Fibroblast of lung (primary cell): ENCODE measurements around the gene NKD2. TPM values are rescaled to one million over a fixed set of nuclear protein-coding genes. Genes with fewer than 3 reads are reported as not detected.

Experiments used
- DNase-seq, 2 donors: peaks; one replicate each; pipeline versions ENCODE4 v3.0.0 to v3.0.0-alpha.2; 2010; ENCODE audit warnings: low read depth in 2 of 2
- H2AFZ ChIP-seq: 2 replicates; pipeline ENCODE4 v1.5.1; 2012; ENCODE audit warnings: low read length, control low read depth, inconsistent platforms
- H3K27ac ChIP-seq: 2 replicates; pipeline ENCODE4 v1.5.1; 2011; ENCODE audit warnings: low read length, control low read depth; ENCODE audit not compliant: insufficient read depth
- H3K27me3 ChIP-seq: 2 replicates; pipeline ENCODE4 v1.5.1; 2011; ENCODE audit warnings: mild to moderate bottlenecking, low read length; ENCODE audit not compliant: control insufficient read depth, insufficient read depth
- H3K36me3 ChIP-seq: 2 replicates; pipeline ENCODE4 v1.5.1; 2011; ENCODE audit warnings: low read length; ENCODE audit not compliant: control insufficient read depth, insufficient read depth
- H3K4me1 ChIP-seq: 2 replicates; pipeline ENCODE4 v1.5.1; 2011; ENCODE audit warnings: low read length; ENCODE audit not compliant: control insufficient read depth, insufficient read depth; ENCODE audit errors: extremely low read depth
- H3K4me2 ChIP-seq: 2 replicates; pipeline ENCODE4 v1.5.1; 2011; ENCODE audit warnings: low read length, control low read depth; ENCODE audit not compliant: insufficient read depth; ENCODE audit errors: extremely low read depth
- H3K4me3 ChIP-seq, 4 experiments: fragments of 200-600 bp in 1 of 4; sonication (generic) in 1 of 4; replicated peaks in 1 of 4; 2 replicates each; pipeline ENCODE4 v1.5.1; 2011 to 2016; ENCODE audit warnings: low read length in 4 of 4, low read depth in 3 of 4, mild to moderate bottlenecking in 3 of 4, control low read depth in 2 of 4, inconsistent platforms in 1 of 4, mixed read lengths in 1 of 4; ENCODE audit not compliant: insufficient read depth in 1 of 4; ENCODE audit errors: control extremely low read depth in 1 of 4
- H3K79me2 ChIP-seq: 2 replicates; pipeline ENCODE4 v1.5.1; 2012; ENCODE audit warnings: mild to moderate bottlenecking, low read length, inconsistent platforms; ENCODE audit not compliant: control insufficient read depth, insufficient read depth
- H3K9ac ChIP-seq: 2 replicates; pipeline ENCODE4 v1.5.1; 2011; ENCODE audit warnings: mild to moderate bottlenecking, low read length, control low read depth; ENCODE audit not compliant: insufficient read depth
- H3K9me3 ChIP-seq: 2 replicates; pipeline ENCODE4 v1.5.1; 2012; ENCODE audit warnings: low read depth, low read length; ENCODE audit not compliant: control insufficient read depth, insufficient read depth
- H4K20me1 ChIP-seq: 2 replicates; pipeline ENCODE4 v1.5.1; 2011; ENCODE audit warnings: low read length; ENCODE audit not compliant: control insufficient read depth, insufficient read depth; ENCODE audit errors: extremely low read depth
- CTCF ChIP-seq, 2 donors: IDR thresholded peaks in 1 of 2; conservative IDR thresholded peaks in 1 of 2; 1 replicate in 1 of 2; 2 replicates in 1 of 2; pipeline ENCODE4 v1.5.1; 2011 to 2012; ENCODE audit warnings: low read length in 2 of 2, control low read depth in 1 of 2, inconsistent platforms in 1 of 2, low read depth in 1 of 2, mild to moderate bottlenecking in 1 of 2
- EZH2 ChIP-seq: IDR thresholded peaks from 2 replicates; pipeline ENCODE4 v1.5.1; 2012; ENCODE audit warnings: low read length, control low read depth, mild to moderate bottlenecking; ENCODE audit errors: missing control alignments
- polyA plus RNA-seq, 2 donors: library from polyadenylated mRNA; depleted of rRNA in 1 of 2; stranded (reverse) in 1 of 2; unstranded in 1 of 2; fragments of >200 nt; gene quantifications; 2 replicates each; pipeline ENCODE4 v1.2.1, GENCODE V29; 2011 to 2012; ENCODE audit warnings: missing spikeins in 1 of 2
- total RNA-seq: library from RNA; depleted of rRNA; stranded (reverse); fragments of >200 nt; gene quantifications from 2 replicates; pipeline ENCODE4 v1.2.1, GENCODE V29; 2014

Gene NKD2
- total and polyA plus RNA-seq, 2 donors (not counting 1 experiment from before 2014, with no cell fraction given) = under 0.01 TPM; not detected in 1

GRCh38 chr5:1010641-1011046 is 2.0 kb downstream of the NKD2 start:
- DNase-seq = no peak
- Histone ChIP-seq H3K27ac (no peak overlapping the region), H3K4me3 (no peak overlapping the region), H3K4me1 (no peaks in the 10 kb centered on the region), H3K9me3 (no peaks in the 10 kb centered on the region), H3K4me2 (no peak overlapping the region), H3K79me2 (no peaks in the 10 kb centered on the region), H4K20me1 (no peaks in the 10 kb centered on the region), H3K27me3 (peaks cover 33% of the 10 kb centered on the region), H3K9ac (no peak overlapping the region), H3K36me3 (no peaks in the 10 kb centered on the region), H2AFZ (no peak overlapping the region)
- TF ChIP-seq EZH2 = no peak
- no peak for TF ChIP-seq CTCF (conservative IDR thresholded peaks at IDR 0.05 in 1 of 2, IDR thresholded peaks at IDR 0.05 in 1 of 2; ENCODE audit: low read depth in 1 of 2, low read length in 2 of 2)

DNA sequence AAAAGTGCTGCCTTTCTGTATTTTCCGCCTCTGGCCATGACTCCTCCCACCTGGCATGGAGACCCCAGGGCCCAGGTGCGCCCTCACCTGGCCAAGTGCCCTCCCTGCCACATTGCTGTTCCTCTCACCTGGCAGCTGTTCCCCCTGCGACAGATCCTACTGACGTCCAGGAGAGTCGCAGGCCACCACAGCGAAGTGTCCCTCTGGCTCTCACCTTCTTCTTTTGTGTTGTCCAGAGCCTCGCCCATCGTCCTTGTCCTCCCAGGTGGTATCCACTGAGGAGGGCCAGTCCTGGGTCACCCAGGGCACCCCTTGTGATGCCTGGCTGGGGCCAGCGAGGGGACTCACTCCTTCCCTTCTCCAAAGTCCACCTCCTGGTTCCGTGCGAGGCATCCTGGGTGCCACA is 2.6 kb downstream of the NKD2 start:
- Histone ChIP-seq H3K9me3 (no peaks in the 10 kb centered on the region), H3K4me1 (no peaks in the 10 kb centered on the region), H3K4me2 (no peak overlapping the region), H3K27ac (no peak overlapping the region), H3K27me3 (peaks cover 27% of the 10 kb centered on the region), H3K9ac (no peak overlapping the region), H3K36me3 (no peaks in the 10 kb centered on the region), H4K20me1 (no peaks in the 10 kb centered on the region), H3K4me3 (no peak overlapping the region), H2AFZ (no peak overlapping the region), H3K79me2 (no peaks in the 10 kb centered on the region)
- TF ChIP-seq CTCF (conservative IDR thresholded peaks at IDR 0.05 in 1 of 2, IDR thresholded peaks at IDR 0.05 in 1 of 2; ENCODE audit: low read depth in 1 of 2, low read length in 2 of 2) (no peak), EZH2 (no peak)
- DNase-seq = no peak

GRCh38 chr5:1011741-1012312 is 3.2 kb downstream of the NKD2 start:
- DNase-seq = no peak
- Histone ChIP-seq H3K9ac (no peak overlapping the region), H2AFZ (no peak overlapping the region), H4K20me1 (no peaks in the 10 kb centered on the region), H3K4me2 (no peak overlapping the region), H3K27me3 (peaks cover 26% of the 10 kb centered on the region), H3K79me2 (no peaks in the 10 kb centered on the region), H3K27ac (no peak overlapping the region), H3K4me3 (no peak overlapping the region), H3K4me1 (no peaks in the 10 kb centered on the region), H3K9me3 (no peaks in the 10 kb centered on the region), H3K36me3 (no peaks in the 10 kb centered on the region)
- no peak for TF ChIP-seq CTCF (conservative IDR thresholded peaks at IDR 0.05 in 1 of 2, IDR thresholded peaks at IDR 0.05 in 1 of 2; ENCODE audit: low read depth in 1 of 2, low read length in 2 of 2)
- TF ChIP-seq EZH2 = no peak
